Ovary (tissue), 3 donors: ENCODE results near the gene RPS6KA4.

Experiments
- CTCF ChIP-seq, 3 donors: fragments of 450-650 bp in 2 of 3; fragments of 200-600 bp in 1 of 3; IDR thresholded peaks; one replicate each; pipeline versions ENCODE4 v1.5.1 to v1.8.0; 2016 to 2022; ENCODE audit warnings: antibody characterized with exemption in 3 of 3, mild to moderate bottlenecking in 1 of 3
- EP300 ChIP-seq: sonication (generic); formaldehyde crosslinking; IDR thresholded peaks from one replicate; pipeline ENCODE4 v1.6.1; 2017; ENCODE audit warnings: antibody characterized with exemption
- POLR2A ChIP-seq: fragments of 450-650 bp; IDR thresholded peaks from one replicate; pipeline ENCODE4 v1.6.1; 2017; ENCODE audit warnings: antibody characterized with exemption, mild to moderate bottlenecking, moderate library complexity
- donor health status: DM: no; HTN: no; CAD: no.

GRCh38 chr11:64343767-64344559 is 15.0 kb upstream of the RPS6KA4 start:
- no peak for TF ChIP-seq POLR2A
- no peak for TF ChIP-seq CTCF (IDR thresholded peaks at IDR 0.05)
- TF ChIP-seq EP300 = no peak
